Stimulated activated CD4-positive, alpha-beta T cell treated with anti-CD3 and anti-CD28 coated beads, Interleukin-4, amount 100 ng/mL, for 48 hours (primary cell): ENCODE measurements around the gene PIK3R4.

Source experiments
- DNase-seq, 2 donors: peaks; one replicate each; pipeline ENCODE4 v3.0.0-alpha.2; 2020; ENCODE audit warnings: low read depth in 2 of 2

The PIK3R4 gene

DNA sequence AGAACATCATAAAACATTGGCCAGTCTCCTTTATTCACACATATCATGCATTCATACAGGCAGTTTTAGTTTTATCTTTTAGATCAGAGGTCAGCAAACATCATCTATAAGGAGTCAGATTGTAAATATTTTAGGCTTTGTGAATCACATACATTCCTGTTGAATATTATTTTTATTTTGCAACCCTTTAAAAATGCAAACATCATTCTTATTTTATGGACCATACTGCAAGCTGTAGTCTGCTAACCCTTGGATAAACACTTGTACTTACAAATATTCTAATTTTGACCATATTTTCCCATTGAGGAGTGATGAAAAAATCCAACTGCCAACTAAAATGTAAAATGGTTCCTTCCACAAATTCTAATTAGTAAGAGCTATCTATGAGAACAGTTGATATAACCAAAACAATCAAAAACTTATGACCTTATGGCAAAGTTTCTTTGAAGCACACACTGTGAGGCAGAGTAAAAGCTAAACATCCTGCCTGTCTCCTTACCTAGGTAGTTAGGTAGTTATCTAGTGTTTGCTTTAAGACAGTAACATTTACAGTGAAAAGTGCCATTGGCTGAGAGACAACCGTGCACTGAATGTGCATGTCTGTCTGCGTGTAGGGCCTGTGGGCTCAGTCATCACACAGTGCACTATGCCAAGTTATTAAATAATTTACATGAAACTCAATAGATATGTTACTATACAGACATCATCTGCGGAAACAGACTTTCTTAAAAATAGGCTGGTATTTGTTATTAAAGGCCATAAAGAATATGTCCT lies 57.7 kb downstream of the PIK3R4 start:
- DNase-seq = no peak

DNA sequence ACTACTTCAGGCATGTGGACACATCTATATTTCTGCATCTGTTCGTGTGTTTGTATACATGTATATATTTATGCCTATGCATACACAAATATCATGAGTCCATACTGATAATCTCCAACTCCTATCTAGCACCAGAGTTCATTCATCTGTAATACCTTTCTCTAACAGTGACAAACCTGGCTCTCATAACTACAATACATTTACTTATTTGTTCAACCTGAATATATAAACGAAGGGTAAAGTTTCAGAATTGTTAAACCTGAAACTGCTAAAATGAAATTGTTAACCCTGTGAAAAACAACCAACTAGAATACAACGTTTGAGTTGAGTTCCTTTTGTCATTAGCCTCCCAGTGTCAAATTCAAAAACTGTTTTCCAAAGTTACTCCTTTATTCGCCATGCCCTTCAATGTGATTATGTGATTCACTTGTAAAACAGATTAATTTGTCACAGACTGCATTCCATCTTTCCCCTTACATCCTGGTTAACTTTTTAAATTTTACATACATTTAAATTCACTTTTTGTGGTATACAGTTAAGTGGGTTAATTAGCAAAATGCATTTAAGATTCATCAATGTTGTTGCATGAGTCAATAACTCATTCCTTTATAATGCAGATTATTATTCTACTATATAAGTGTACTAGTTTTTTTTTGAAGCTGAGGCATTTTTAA lies 58.5 kb downstream of the PIK3R4 start:
- DNase-seq = no peak

DNA sequence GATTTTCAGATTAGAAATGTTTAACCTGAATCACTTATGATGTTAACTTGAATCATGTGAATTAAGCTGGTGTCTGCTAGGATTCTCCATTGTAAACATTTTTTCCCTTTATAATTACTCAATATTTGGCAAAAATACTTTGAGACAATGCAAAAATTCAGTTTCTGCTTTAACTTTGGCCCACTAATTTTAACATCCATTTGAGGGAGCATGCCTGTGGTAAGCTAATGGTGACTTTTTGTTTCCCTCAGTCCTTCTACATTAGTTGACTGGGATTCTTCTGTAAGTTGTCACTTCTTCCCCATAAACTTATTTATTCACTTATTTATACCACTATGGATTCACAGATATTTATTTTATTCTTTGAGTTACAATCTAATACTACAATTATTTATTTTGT lies 59.3 kb downstream of the PIK3R4 start:
- DNase-seq = no peak

DNA sequence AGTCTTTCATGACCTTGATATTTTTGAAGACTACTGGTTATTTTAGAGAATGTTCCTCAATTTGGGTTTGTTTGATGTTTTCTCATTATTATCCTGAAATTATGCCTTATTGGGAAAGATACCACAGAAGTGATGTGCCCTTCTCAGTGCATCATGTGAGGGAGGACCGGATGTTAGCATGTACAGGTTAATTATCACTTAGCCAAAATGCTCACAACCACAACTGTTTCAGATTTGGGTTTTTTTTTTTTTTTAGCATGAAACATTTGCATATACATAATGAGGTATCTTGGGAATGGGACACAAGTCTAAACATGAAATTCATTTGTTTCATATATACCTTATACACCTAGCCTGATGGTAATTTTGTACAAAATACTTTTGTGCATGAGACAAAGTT lies 59.8 kb downstream of the PIK3R4 start:
- DNase-seq = no peak

DNA sequence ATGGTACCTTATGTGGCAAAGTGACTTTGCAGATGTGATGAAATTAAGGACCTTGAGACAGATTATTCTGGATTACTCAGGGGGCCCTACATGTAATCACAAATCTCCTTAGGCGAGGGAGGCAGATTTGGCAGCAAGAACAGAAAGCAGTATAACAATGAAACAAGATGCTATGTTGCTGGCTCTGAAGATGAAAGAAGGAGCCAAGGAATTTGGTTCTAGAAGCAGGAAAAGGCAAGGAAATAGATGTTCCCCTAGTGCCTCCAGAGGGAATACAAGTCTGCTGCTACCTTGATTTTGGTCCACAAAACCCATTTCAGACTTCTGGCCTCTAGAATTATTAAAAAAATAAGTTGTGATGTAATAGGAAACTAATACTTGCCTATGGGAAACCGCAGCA lies 64.5 kb downstream of the PIK3R4 start:
- no peak for DNase-seq

DNA sequence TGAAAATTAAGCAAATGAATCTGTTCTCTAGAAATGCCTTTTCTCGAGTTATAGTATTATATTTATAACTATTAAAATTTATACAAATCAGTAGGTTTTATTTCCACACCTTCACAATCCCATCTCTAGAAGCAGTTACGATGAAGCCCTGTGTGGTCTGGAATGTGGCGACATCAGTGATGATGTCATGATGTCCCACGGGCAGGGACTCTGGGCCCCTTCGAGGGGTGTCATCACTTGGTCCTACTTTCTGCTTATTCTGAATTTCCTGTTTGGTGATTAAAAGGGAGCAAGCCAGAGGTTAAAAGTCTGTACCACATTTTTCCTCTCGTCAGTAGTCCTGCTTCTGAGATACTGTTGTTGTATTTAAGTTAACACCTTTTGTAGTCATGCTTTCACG lies 67.4 kb downstream of the PIK3R4 start:
- no peak for DNase-seq

DNA sequence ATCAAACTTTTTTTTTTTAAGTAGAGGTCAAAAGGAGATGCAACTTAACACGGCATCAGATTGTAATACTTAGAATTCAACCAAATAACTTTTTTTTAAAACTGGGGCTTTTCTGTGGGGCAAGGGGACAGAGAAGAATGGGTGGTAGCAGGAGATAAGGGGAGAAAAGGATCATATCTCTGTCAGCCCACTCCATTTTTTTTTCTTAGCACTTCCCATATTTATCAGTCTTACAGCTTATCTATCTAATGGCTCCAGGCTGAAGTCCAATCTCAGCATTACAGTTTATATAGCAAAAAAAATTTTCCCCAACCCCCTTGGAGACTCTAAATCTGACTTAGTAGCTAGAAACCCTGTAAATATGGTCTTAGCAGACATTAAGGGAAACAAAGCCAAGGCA lies 69.3 kb downstream of the PIK3R4 start:
- DNase-seq = no peak

DNA sequence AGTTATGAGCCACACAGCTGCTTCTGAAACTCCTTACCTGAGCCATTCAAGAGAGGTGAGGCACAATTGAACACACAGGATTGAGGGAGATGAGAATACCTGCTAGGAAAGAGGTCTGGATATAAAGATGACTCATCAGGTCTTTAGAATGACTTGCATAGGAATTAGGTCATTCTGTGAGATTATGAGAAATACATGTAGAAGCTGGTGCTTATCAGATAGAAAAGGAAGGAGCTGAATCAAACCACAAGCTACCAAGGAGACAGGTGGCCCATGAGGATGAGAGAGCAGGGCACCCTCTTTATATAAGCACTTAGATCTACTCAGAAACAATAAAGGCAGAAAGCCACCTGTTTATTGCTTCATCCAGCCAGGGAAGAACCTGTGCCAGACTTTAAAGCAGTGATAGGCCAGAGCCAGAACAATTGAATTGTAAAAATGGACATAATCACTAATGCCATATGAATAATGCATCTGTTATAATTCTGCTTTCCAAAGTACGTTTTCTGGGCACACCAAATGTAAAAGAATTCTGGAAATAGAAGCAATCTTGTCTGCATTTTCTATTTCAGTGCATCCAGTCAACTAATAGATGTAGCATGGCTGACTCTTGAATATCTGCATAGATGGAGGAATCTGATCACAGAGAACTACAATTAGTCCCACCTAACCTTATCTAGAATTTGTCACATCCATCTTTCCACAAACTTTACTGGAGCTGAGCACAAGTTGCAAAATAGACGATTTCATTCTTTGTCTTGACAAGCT lies 74.9 kb downstream of the PIK3R4 start:
- DNase-seq = no peak

DNA sequence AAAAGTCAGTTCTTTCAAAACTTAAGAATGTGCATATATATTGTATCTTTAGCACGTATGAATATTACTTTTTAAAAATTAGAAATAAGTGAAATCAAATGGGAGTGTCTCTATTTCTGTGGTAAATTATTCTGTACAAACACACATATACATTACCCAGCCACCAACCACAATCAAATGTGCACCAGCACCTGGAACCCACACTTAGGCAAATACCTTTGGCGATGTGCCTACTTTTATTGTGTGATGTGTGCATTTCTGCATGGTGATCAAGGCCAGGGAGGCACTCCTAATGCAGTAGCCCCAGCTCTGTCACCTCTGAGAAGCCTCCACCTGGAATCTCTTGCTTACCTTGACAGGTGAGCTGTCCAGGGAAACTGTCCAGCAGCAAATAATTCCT lies 76.9 kb downstream of the PIK3R4 start:
- DNase-seq = no peak

DNA sequence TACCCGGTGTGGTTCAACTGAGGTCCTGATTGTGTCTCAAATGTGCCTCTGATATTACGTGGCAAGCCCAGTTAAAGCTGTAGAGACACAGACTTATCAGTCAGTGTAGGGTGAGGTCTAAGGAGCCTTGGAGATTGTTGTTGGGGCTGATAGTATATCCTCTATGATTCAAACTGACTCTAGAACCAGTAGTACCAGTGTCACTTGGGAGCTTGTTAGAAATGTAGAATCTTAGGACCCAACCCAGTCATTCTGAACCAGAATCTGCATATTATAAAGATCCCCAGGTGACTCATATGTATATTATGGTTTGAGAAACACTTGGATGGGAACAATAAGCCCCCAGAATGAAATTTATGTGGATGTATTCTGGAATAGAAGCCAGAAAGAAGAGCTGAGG lies 83.5 kb downstream of the PIK3R4 start:
- no peak for DNase-seq

DNA sequence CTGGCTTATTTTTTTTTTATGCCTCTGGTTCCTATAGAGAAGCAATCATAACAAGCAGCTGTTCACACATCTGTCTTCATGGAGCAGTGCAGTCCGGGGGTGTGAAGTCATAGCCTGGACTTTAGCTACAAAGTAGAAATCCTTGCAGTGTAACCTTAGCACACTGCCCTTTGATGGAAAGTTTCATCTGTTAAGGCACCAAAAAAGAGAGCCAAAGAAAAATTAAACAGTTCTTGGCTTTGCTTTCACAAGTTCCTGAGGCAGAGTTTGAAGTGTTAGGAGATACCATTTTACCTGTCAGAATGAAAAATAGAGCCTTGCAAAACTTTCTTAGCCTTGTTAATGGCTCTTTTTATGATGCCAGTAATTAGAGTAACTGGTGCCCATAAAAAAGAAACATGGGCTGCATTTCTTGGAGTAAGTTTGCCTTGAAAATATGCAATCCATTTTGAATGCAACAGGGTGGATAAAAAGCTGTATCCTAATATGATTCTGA lies 84.1 kb downstream of the PIK3R4 start:
- DNase-seq = no peak

DNA sequence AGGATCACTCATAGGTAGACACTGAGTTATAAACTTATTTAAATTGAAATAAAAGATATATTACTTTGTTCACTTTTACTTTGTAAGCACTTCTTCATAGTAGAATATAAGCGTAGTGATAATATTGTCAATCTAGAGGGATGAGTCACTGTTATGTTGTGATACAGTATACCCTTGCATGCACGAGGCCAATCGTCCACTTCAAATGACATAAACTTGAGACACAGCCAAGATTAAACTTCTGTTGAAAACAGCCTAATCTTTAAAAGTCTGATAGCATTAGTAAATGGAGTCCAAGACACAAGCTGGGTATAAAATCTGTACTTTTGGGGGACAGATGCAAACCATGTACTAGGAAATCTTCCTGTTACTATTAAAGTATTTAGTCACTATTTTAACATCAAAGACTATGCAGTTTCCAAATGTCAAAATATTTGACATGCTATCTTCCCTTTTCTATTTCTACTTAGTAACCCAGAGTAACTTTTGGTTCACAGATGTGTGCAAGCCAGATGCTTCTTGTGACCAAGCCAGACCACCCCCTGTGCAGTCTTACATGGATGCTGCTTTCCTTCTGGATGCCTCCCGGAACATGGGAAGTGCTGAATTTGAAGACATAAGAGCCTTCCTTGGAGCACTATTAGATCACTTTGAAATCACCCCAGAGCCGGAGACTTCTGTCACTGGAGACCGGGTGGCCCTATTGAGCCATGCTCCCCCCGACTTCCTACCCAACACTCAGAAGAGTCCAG lies 85.3 kb downstream of the PIK3R4 start:
- no peak for DNase-seq

DNA sequence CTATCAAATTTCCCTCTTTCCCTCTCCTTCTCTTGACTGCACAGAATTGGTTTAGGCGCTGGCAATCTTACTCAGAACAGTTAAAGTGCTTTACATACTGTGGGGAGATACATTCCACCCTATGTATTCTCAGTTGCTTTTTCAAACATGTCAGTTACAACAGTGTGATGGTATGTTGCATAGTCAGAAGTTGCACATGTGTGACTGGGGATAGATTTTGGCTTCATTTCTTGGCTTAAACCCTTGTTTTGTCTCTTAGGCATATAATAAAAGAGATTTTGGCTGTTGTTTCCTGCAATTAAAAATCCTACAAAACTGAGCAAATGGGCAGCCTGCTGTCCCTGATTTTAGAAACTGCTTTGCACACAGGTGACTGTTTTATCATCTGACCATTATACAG lies 86.7 kb downstream of the PIK3R4 start:
- DNase-seq = no peak

DNA sequence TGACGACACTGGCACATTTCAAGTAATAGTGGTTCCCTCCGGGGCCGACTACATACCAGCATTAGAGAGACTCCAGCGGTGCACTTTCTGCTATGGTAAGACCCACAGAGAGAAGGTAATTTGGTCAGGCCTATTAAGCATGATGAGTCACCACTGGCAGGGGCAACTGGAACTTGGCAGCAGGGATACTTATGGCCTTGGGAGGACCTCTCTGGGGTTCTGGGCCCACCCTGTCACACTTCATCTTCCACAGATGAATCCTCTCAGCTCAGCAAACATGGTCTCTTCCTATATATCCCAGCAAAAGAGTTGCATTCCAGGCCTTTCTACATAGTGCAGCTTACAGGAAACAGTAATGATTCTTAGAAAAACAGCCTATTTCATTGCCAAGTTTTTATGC lies 88.0 kb downstream of the PIK3R4 start:
- no peak for DNase-seq

DNA sequence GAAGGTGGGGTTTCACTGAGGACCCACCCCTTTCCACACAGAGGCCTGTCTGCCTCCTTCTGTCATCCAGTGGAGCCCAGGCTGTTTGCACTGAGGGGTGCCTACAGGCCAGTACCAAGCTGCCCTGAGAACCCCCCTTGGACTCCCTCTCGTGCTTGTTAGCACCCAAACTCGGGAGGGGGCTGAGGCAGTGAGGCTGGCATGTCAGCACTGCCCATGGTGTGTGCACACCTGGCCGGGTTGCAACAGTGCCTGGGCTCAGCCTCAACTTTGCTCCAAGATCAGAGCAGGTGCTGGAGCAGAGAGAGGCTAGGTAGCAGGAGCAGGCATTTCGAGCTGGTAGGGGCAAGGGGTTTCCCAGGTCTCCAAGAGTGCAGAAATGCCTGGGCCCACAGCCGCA lies 90.0 kb downstream of the PIK3R4 start:
- no peak for DNase-seq

DNA sequence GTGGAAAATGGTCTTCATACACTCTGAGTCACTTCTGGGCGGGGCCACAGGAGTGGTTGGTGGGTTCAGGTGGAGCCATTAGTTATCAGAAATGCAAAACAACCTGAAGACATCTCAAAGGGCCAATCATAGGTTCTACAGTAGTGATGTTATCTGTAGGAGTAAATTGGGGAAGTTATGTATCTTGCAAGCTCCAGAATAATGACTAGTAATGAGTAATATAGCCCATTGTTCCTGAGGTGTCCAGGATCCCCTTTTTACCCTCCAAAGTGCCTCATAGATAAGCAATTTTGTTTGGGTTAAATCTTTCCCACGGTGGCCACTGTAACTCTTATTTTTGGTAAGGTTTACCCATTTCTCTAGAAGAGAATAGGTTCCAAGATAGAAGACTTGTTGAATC lies 91.7 kb downstream of the PIK3R4 start:
- DNase-seq = no peak

DNA sequence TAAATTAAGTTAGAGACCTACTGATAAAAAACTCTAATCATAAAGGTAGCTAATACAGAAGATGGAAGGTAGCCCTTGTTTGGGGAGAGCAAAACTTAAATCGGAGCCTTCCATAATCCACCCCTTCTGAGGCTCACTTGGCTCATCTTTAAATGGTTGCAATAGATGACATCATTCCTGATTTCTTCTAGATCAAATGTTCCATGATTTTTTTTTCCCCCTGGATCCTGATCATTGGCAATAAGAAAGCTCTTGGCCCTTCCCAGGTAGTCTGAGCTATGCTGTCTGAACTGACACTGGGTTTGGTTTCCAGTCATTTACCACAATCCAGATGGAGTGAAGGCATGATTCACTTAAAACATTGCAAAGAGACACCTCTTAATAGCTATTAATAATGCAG lies 92.5 kb downstream of the PIK3R4 start:
- DNase-seq = no peak

DNA sequence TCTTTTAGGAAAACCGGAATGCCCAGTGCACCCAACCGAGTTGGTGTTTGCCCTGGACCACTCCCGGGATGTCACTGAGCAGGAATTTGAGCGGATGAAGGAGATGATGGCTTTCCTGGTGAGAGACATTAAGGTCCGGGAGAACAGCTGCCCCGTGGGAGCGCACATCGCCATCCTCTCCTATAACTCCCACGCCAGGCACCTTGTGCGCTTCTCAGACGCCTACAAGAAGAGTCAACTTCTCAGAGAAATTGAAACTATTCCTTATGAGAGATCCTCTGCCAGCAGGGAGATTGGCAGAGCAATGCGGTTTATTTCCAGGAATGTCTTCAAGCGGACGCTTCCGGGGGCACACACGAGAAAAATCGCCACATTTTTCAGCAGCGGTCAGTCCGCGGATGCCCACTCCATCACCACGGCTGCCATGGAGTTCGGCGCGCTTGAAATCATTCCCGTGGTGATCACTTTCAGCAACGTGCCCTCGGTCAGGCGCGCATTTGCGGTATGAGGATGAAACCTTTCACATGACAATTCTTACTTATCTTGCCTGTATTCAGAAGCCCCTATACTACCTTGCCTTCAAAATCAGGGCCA lies 97.5 kb downstream of the PIK3R4 start:
- DNase-seq = no peak

DNA sequence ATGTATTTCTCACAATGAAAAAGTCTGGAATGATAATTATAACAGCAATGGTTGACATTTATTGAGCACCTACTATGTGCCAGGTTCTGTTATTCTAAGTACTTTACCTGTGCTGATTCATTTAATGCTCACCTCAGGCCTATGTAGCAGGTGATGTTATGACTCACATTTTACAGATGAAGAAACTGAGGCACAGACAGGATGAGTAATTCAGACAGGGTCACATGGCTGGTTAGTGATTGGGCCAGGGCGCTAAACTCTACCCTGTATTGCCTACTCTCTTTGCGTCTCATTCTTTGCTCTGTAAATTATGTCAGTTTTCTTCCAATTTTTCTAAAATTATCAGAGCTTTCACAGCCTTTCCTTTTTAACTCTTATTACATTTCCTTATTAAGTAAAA lies 98.3 kb downstream of the PIK3R4 start:
- no peak for DNase-seq

DNA sequence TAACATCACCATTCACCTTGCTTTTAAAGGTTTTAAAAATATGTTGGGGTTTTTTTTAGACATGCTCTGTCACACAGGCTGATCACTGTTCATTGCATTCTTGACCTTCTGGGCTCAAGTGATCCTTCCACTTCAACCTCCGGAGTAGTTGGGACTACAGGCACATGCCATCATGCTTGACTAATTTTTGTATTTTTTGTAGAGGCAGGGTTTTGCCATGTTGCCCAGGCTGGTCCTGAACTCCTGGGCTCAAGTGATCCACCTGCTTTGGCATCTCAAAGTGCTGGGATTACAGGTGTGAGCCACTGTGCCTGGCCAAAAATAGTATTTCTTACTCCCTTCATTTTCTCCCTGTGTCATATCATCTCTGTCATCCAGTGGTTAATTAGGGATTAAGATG lies 101.4 kb downstream of the PIK3R4 start:
- no peak for DNase-seq

DNA sequence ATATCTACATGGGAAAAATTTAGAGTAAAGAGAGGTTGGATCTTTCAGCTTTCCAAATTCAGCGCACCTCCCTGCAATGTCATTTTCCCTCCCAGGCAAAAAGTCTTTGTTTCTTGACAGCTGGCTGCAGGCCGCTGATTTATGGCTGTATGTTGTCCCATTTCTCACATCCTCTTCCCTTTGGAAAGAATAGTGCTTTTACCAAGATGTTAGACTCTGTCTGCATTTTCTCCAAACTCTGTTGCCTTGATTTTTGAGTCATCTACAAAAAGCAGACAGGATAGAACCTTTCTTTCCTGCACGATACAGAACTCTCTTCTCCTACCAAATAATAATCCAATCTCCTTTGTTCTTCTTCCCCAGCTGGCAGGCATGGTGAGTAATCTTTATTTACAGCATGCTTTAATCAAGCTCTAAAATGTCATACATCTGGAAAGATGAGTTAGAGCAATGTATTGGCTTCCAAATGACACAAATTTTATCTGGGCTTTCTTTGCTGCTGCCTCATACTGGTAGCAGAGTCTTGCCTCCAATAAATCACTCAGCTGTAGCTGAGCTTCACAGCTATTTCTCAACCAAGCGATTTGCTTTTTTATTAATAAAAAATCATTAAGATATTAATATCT lies 101.9 kb downstream of the PIK3R4 start:
- no peak for DNase-seq
